B cell (primary cell): ENCODE measurements around the gene RAB43.

Source experiments
- CTCF ChIP-seq: fragments of 200-600 bp; IDR thresholded peaks from one replicate; pipeline ENCODE4 v1.8.0; 2022; ENCODE audit warnings: antibody characterized with exemption, mild to moderate bottlenecking
- EZH2 ChIP-seq: IDR thresholded peaks from 2 replicates; pipeline ENCODE4 v1.6.1; 2012; ENCODE audit warnings: borderline replicate concordance, low read depth, mild to moderate bottlenecking, moderate library complexity, low read length; ENCODE audit not compliant: insufficient read depth, poor library complexity, severe bottlenecking

GRCh38 chr3:129139911-129140310 lies 18.3 kb upstream of the RAB43 start:
- TF ChIP-seq EZH2 (no peak), CTCF (no peak)
